ENCODE results near the gene NAALADL1.

Gene NAALADL1

DNA sequence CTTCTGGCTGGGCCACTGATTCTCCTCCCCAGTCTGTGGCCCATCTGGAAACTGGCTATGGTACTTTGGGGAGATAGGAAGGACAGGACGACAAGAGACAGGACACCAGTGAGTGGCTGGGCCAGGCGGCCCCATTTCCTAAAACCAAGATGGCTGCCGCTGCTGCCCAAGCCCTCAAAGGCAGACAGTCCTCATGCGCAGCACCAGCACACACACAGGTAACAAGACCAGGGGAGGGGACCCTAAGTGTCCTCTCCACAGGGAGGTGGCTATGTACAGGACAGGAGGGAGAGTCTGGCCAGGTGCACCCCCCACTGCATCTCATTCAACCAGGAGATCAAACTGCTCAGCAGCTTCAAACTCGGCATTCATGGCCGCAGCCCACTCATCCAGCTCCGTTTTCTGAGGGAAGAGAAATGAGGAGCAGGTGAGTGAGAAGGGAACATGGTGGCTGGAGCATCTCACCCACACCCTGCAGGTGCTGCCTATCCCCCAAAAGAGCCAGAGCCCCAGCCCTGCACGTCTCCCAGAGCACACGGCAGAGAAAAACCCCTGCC is 20.5 kb upstream of the NAALADL1 start:
- no peak for DNase-seq

DNA sequence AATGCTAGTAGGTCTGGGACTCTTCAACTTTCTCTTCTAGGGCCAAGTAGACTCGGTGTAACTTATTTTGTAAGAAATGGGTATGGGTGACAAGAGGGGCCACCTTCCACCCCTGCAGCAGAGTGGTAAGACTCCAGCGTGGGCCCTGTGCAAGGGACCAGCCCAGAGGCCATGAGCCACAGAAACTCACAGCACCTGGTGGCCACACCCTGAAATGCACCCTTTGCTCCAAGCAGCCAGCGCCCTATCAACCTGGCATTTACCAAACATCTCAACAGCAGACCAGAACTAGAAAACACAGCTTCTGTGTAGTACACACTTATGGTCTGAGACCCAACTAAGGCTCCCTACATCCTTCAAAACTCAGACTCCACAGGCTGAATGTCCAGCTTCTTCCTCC is 19.8 kb upstream of the NAALADL1 start:
- peak; percentile 34 for DNase-seq

DNA sequence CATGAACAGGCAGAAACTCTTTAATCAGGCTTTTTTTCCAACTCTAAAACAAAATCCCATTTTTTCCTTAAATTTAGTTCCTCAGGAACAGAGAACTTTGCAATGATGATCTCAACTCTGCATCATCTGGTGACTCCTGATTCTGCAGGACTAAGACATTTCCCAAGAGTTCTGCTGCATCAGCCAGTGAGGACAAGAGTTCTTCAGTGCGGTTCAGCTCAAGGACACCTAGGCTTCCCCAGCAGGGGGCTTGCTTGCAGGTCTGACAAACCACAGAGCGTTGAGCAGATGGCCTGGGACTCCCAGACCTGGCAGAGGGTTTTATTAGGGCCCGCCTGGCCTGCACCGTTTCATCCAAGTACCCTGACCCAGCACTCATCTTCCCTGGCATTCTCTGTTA is 19.1 kb upstream of the NAALADL1 start:
- no peak for DNase-seq

DNA sequence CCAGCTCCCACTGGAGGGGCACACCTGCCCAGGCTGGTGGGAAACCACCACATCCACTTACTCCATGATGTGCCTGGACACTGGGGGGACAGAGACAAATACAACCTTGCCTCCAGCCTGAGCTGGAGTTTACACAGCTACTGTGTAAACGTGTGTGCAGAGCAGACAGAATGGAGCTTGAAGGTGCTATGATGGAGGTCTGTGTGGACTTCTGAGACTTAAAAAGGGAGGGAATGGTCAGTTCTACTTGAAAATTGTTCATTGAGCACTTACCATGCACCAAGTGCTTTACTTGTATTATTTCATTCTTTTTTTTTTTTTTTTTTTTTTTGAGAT is 14.2 kb upstream of the NAALADL1 start:
- DNase-seq = no peak

DNA sequence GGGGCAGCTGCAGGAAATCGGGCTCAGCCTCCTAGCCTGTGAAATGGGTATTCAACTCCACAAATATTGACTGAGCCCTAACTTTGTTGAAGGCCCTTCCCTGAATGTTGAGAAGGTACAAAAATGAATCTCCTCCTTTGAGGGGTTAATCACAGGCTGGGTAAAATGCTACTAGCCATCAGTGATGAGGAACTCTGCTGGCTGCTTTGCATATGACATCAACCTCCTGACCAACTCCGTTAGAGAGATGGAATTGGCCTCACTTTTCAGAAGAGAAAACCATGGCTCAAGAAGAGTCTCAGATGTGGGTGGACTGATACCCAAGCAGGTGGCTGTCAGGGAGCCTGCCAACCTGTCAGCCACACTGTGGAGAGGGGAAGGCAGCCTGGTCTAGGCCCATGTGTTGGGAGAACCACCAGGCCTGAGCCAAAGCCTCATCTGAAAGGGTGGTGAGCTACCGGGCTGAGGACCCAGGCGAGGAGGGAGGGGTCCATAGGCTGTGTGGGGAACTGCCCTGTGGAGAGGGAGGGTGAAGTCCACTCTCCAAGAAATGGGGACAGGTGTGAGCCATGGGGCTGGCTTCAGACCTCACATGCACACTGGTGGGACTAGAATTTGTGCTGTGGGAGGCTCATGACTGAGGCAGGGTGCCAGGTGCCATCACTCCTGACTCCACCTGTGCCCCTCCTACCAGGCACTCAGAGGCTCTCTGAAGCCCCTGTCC is 13.7 kb upstream of the NAALADL1 start:
- no peak for DNase-seq

DNA sequence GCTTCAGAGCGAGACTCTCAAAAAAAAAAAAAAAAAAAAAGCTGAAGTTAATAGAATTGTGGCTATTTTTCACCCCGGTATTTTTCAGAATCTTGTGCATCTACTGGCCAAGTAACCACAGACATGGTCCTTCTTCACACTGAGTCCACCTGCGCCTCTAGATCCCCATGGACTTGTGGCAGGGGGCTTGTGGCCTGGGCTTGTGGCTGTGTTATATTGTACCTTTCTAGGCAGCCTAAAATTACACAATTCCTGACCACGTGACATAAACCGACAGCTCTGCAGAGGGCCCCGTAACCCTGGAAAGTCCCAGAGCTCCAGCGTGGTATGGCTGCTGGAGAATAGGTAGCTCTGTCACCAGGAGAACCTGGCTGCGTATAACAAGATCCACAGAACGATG is 10.9 kb upstream of the NAALADL1 start:
- no peak for DNase-seq

DNA sequence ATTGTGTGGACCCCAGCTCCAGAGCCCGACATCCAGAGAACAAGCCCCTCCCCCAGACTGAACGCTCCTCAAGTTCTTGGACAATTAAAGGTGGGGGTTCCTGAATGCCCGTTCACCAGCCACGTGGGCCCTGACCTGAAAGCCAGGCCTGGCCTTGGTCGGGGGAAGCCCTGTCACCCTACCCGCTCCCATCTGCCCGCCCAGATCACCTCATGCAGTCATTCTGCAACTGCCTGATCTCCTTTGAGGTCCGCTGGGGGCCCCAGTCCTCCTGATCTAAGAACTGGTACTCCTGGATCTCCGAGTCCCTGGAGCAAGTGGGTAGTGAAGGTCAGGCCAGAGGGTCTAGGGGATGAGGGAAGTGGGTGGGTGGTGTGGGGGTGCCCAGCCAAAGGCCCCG is 9.1 kb upstream of the NAALADL1 start:
- DNase-seq = no peak

DNA sequence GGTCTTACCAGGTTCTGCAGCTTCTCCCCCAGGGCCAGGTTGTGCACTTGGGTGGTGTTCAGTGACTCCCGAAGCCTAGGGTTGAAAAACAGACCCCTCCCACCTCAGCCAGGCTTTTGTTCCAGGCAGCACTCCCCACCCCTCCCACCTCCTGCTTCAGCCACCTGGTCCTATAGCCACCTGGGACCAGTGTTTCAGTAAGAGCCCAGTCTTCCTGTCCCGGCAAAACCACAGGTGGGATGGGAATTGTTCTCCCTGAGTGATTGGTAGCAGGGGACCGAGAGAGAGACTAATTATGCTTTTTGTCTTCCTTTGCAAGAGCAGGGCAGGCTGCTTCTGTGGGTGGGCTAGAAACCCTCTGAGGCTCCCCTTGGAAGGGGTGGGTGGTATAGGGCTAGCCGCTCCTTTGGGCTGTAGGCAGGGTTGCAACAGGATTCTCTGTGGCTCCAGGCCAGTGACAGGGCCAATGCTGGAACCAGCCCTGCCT is 8.5 kb upstream of the NAALADL1 start:
- DNase-seq = no peak

DNA sequence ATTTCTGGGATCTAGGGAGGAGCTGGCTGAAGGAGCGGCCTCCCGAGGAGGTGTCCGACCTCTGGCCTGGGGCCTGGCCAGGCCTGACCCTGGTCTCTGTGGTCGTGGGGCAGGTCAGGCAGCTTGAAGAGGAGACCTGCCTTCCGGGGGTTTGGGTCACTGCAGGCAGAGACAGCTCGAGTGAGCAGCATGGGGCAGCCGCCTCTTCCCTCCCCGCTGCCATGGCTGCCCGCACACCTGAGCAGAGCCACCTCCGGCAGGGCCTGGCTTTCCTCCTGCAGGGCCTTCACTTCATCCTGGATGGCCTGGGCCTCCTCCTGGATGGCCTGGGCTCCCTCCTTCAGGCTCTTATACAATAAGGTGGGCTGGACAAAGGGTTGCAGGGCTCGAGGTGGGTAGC is 8.0 kb upstream of the NAALADL1 start:
- DNase-seq = no peak

DNA sequence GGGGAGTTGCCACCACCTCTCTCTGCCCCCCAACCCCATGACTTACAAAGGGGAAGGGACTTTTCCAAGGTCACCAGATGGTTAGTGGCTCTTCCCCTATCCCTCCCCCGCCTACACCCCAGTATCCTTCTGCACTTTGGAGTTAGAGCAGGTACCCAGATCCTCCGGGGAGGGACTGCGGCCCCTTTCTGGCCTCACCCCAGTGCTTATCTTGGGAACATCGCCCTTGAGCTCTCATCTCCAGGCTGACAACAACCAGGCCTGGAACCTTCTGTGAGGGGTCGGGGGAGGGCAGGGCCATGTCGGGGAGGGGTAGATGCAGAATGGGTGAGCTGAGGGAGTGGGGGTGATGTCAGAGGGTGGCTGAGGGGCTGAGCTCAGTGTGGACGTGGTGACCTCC is 7.5 kb upstream of the NAALADL1 start:
- no peak for DNase-seq

DNA sequence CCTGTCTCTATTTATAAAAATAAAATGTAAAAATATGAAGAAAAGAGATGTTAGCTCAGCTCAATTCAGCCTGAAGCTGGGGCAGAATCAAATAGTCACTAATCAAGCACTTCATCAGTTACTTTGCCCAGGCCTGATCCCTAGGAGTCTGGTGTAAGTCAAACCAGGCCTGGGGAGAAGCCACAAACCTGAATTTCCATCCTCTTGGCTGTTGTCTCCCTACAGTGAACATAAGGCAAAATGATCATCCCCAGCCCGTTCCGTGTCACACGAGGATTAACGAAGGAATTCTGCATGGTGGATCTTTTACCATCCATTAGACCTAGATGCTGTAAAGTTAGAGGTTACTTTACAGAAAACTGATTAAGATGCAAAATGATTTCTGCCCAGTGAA is 6.5 kb upstream of the NAALADL1 start:
- DNase-seq = no peak

DNA sequence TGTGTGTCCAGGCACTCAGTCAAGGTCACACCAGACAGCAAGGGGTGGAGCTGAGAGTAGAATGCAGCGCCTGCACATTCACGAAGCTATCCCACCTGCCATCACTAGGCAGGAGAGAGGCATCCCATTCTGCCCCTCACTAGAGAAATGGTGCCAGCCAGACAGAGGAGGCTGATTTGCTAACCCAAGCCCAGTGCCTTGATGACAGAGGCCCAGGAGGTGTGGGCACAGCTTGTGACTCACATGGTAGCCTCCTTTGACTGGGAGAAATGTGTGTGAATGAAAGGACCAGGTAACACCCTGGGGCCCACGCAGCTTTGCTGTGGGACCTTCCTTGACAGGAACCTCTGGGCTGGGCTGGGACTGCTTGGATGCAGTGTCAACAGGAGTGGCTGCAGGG is 5.2 kb upstream of the NAALADL1 start:
- DNase-seq = no peak

DNA sequence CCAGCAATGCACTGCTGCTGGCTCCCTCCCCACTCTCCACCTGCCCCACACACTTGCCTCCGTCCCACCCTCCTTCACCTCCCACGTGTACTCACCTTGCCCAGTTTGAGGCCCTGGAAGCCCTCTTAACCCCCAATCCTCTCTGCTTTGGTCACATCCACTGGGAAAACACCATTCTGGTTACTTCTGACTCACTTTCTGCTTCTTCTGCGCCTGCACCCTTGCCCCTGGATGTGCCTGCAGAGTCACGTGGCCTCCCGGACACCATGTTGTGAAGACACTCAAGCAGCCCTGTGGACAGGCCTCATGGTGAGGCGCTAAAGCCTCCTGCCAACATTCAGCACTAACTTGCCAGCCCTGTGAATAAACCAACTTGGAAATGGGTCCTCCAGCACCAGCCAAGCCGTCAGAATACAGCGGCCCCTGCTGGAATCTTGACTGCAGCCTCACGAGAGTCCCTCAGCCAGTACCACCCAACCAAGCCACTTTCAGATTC is 2.6 kb upstream of the NAALADL1 start:
- DNase-seq = no peak

DNA sequence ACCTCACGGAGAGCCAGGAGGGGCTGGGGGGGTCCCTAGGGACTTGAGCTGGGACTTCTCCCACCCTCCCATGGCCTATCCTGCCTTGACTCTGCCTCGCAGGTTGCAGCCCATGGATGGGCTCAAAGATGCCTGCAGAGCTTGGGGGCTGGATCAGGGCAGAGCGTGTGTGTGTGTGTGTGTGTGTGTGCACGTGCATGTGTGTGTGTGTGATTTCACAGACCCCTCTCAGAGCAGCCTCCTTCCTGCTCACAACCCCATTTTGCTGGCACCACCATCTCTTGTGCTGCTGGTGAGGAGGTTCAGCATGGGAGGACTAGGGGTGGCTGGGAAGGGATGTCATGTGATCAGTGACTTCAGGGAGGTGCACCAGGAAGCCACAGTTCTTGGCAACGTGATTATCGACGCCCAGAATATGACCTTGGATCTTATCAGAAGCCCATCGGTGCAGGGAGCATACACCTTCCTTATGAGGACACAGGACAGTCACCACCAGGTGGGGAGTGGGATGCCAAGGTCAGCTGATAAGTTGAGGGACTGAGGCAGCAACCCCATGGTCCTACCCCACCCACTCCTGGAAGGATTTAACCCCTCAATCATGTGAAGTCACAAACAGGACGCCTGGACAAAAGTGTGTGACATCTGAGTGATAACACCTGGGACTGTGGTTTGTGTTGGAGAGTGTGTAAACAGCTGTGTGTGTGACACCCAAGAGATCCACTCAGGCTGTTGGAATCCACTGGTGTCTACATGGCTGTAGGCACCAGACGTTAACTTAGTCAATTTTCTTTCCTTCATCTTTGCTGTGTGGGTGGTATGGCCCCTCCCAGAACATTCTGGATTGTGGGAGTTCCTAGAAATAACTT is 1.8 kb upstream of the NAALADL1 start:
- no peak for DNase-seq

DNA sequence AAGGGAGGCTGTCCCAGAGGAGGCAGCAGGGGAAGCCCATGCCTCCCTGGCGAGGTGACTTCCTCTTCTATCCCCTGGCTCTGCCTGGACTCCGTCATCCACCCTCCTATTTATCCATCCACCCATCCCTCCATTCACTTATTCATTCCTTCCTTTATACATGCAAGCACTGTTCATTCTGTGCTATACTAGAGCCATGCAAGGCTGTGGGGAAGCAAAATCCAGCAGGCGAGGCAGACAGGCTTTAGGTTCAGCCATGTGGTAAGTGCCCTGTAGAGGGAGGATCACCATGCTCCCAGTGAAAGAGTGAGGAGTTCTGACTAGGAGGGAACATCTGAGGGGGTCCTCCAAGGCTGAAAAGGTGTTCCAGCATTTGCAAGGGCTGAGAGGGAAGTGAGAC is 1.2 kb upstream of the NAALADL1 start:
- no peak for DNase-seq

DNA sequence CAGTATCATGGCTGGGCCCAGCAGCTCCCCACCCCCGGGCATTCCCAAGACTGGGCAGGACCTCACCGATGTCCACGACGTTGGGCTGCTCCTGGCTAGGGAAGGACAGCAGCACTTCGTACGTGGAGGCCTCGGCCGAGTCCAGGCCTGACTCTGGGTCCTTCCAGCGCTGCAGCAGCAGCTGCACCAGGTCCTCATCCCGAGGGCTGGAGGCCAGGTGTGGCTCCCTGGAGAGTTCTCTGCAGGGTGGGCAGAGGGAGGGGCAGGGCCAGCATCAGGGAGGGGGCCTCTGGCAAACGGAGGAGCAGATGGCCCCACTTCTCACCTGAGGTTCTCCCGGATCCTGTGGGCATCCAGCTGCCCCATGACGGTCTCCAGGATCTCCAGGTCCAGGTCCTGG is 341 bp downstream of the NAALADL1 start:
- no peak for DNase-seq

DNA sequence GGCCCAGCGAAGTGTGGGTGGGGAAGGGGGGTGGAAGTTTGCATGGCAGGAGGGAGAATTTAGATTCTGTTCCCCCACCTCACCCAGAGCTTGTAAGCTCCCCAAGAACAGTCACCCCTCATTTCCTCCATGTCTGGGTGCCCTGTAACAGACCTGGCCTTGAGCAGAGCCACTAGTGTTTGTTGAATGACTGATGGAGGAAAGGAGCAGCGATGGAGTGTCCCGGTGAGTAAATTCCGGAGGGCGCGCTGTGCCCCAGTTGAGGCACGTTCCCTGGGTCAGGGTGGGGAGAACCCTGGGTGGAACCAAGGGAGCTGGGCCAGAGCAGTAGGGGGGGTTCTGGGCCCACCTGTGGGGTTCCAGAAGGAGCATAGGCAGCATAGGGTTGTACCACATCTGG is 827 bp downstream of the NAALADL1 start:
- no peak for DNase-seq

DNA sequence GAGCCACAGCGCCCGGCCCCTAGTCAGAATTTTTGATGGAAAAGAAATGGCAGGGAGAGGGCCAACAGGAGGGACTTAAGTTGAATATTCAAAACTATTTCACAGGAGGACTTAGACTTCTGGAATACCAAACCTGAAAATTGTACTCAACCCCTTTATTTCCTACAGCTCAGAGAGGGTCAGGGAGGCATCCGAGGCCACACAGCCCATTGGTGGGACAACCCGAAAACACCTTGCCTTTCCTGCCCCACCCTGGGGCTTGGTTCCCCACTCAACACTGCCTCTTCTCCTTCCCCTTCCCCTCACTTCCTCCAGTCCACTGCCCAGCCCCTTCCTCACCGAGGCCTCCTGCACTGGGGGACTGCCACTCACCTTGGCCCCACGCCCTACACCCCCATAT is 1.4 kb downstream of the NAALADL1 start:
- no peak for DNase-seq

DNA sequence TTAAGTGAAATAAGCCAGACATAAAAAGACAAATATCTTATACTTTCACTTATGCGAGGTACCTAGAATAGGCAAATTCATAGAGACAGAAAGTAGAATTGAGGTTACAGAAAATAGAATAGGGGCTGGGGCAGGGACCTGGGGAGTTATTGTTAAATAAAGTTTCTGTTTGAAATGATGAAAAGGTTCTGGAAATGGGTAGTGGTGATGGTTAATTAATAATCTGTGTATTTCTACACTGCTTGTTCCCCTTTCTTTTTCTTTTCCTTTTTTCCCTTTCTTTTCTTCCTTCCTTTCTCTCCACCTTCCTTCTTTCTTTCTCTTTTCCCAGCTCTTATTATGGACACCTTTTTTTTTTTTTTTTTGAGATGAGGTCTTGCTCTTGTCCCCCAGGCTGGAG is 2.8 kb downstream of the NAALADL1 start:
- no peak for DNase-seq

DNA sequence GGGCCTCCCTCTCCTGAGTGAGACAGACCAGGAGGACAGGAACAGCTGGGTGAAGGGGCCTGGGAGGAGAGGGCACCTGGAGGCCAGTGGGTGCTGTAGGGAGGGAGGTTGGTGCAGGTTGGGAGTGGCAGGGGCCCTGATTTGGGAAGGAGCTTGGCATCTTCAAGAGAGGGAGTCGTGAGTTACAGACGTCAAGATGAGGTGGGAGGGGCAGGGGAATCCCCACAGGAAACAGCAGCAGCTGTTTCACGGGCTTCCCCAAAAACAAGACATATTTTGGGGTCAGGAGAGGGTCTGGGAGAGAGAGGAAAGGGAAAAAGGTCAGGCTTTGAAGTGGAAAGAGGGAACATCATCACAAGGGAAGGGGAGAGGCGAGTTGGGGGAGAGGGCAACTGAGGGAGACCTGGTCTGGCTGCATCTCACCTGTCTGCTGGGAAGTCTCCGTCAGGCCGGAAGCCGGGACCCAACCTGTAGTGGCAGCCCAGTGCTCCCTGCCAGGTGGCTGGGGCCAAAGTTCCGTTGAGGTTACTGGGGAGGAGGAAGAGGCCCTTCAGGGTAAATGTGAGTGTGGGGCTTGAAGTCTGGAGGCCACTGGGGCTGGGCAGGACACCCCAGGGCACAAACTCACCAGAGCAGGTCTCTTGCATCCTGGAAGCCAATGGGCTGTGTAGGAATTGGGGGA is 4.4 kb downstream of the NAALADL1 start:
- DNase-seq = no peak

DNA sequence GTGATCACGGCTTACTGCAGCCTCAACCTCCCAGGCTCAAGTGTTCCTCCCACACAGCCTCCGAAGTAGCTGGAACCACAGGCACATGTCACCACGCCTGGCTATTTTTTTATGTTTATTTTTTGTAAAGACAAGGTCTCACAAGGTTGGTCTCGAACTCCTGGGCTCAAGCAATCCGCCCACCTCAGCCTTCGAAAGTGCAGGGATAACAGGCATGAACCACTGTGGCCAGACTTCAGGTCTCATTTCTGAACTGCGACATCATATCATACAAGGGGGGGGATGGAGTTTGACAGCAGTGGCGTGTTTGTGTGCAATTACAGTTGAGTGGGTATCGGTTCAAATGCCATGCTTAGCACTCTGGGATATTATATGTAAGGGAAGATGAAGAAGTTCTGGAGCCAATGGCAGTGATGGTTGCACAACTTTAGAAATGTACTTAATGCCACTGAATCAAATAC is 6.9 kb downstream of the NAALADL1 start:
- no peak for DNase-seq

DNA sequence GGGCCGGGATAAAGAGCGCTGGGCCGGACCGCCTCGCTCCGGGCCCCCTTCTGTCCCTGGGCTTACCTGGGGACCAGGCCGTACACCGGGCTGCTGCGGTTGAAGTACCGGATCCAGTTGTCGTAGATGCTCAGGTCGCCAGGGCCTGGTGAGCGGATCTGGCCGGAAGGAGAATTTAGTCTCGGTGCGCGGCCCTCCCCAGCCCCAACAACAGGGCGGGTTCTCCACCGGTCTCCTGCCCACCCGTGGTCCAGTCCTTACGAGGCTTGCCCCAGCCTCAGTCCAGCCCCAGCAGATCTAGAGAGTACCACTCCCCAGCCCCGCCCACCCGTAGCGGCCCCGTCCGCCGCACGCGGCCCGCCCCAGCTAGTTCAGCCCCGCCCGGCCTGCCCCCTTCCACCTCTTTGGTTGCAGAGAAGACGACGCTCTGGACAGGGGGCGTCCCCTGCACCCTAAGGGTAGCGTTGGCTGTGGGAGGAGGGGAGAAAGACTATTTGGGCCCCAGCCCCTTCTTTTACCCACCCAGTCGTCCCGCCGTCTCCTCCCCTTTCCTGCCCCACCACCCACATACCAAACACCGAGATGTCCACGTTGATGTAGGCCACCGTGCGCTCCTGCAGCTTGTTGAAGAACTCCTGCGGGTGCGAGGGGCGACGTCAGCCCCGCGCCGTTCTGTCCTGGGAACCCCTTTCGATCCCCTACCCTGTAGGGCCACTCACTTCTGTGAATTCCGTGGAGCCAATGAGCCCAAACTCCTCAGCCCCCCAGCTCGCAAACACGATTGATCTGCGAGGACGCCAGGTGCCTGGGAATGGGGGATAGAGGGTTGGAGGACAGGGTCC is 10.6 kb downstream of the NAALADL1 start:
- no peak for DNase-seq
